ENCODE results near the gene MFSD2A. TPM values are rescaled to one million over a fixed set of nuclear protein-coding genes. Genes with fewer than 3 reads are reported as not detected.

MFSD2A gene
- total RNA-seq, 1 experiment from 2014 or later: 12.1 TPM

DNA sequence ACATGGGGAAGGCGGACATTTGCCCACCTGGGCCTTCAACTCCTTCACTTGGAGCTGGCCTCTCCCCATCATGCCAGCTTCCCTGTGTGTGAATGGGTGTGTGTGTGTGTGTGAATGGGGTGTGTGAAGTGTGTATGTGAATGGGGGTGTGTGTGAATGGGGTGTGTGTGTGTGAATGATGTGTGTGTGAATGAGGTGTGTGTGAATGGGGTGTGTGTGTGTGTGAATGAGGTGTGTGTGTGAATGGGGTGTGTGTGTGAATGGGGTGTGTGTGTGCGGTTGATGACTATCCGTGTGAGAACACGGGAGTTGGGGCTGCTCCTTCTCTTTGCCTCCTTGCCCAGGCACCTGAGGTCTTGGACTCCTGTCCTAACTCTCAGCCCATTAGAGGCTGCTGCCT lies 9.6 kb downstream of the MFSD2A start:
- Histone ChIP-seq H3K79me2 (ENCODE audit: low read length) (no peaks in the 10 kb centered on the region), H3K4me2 (ENCODE audit: low read length) (no peak overlapping the region), H2AFZ (ENCODE audit: low read length) (no peak overlapping the region), H3K27me3 (ENCODE audit: low read length) (no peaks in the 10 kb centered on the region), H3K36me3 (ENCODE audit: low read depth, low read length) (peaks cover 4% of the 10 kb centered on the region), H3K9me2 (replicated peaks; ENCODE audit: low read length) (no peaks in the 10 kb centered on the region), H3K9me3 (ENCODE audit: low read length) (no peaks in the 10 kb centered on the region), H3K27ac (ENCODE audit: low read length) (no peak overlapping the region), H3F3A (ENCODE audit: low read length, unreplicated experiment) (no peaks in the 10 kb centered on the region), H3K4me1 (ENCODE audit: insufficient read depth, low read length) (no peaks in the 10 kb centered on the region), H3K4me3 (ENCODE audit: low read length) (no peak overlapping the region), H4K20me1 (ENCODE audit: low read length) (no peaks in the 10 kb centered on the region), H3K9ac (ENCODE audit: low read length) (no peak overlapping the region)
- ChIA-PET POLR2A (ENCODE audit: unreplicated experiment) (no interaction called here), CTCF (interaction anchor here (0.7 kb wide), 1 partner anchor 92 kb away, joined by 3 read pairs; no protein-coding TSS in a partner anchor)
- TF ChIP-seq EZH2 (IDR thresholded peaks at IDR 0.05; ENCODE audit: low read length, unreplicated experiment): no peak
- ATAC-seq: no peak
- intact Hi-C loops (cut with micrococcal nuclease): no loop called here
- BruUV-seq (replicated peaks): no TSS peak
- no peak for DNase-seq

DNA sequence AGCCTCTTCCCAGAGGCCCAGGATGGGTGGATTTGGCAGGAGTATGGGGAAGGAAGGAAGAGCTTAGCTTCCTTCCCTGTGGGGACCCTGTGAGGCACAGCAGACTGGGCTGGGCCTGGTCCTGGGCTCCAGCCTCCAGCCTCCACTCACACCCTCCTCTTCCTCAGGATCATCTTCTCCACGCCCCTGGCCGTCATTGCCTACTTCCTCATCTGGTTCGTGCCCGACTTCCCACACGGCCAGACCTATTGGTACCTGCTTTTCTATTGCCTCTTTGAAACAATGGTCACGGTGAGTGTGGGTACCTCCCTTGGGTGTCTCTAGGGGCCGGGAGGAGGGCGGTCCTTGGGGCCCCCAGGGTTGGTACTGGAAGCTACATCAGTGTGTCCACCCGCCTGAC lies 10.1 kb downstream of the MFSD2A start:
- Histone ChIP-seq H3K9ac (ENCODE audit: low read length) (no peak overlapping the region), H3K9me2 (replicated peaks; ENCODE audit: low read length) (no peaks in the 10 kb centered on the region), H3K79me2 (ENCODE audit: low read length) (no peaks in the 10 kb centered on the region), H3K36me3 (ENCODE audit: low read depth, low read length) (no peaks in the 10 kb centered on the region; the same call in none of the 2 replicates), H3K9me3 (ENCODE audit: low read length) (no peaks in the 10 kb centered on the region), H3K27me3 (ENCODE audit: low read length) (no peaks in the 10 kb centered on the region), H2AFZ (ENCODE audit: low read length) (no peak overlapping the region), H3K4me3 (ENCODE audit: low read length) (no peak overlapping the region), H3F3A (ENCODE audit: low read length, unreplicated experiment) (no peaks in the 10 kb centered on the region), H4K20me1 (ENCODE audit: low read length) (no peaks in the 10 kb centered on the region), H3K4me2 (ENCODE audit: low read length) (no peak overlapping the region), H3K4me1 (ENCODE audit: insufficient read depth, low read length) (no peaks in the 10 kb centered on the region), H3K27ac (ENCODE audit: low read length) (no peak overlapping the region)
- TF ChIP-seq EZH2 (IDR thresholded peaks at IDR 0.05; ENCODE audit: low read length, unreplicated experiment): no peak
- no peak for TF ChIP-seq EZH2phosphoT487 (IDR thresholded peaks at IDR 0.05; ENCODE audit: borderline replicate concordance, low read length)
- TF ChIP-seq, protein P1, sequence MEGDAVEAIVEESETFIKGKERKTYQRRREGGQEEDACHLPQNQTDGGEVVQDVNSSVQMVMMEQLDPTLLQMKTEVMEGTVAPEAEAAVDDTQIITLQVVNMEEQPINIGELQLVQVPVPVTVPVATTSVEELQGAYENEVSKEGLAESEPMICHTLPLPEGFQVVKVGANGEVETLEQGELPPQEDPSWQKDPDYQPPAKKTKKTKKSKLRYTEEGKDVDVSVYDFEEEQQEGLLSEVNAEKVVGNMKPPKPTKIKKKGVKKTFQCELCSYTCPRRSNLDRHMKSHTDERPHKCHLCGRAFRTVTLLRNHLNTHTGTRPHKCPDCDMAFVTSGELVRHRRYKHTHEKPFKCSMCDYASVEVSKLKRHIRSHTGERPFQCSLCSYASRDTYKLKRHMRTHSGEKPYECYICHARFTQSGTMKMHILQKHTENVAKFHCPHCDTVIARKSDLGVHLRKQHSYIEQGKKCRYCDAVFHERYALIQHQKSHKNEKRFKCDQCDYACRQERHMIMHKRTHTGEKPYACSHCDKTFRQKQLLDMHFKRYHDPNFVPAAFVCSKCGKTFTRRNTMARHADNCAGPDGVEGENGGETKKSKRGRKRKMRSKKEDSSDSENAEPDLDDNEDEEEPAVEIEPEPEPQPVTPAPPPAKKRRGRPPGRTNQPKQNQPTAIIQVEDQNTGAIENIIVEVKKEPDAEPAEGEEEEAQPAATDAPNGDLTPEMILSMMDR (conservative IDR thresholded peaks at IDR 0.05; ENCODE audit: low read depth, low read length): no peak
- intact Hi-C loops (cut with micrococcal nuclease): no loop called here
- POLR2A ChIA-PET (ENCODE audit: unreplicated experiment): no interaction called here
- ATAC-seq: no peak
- no peak for DNase-seq
- CTCF ChIA-PET: no interaction called here
- BruUV-seq (replicated peaks): no TSS peak

DNA sequence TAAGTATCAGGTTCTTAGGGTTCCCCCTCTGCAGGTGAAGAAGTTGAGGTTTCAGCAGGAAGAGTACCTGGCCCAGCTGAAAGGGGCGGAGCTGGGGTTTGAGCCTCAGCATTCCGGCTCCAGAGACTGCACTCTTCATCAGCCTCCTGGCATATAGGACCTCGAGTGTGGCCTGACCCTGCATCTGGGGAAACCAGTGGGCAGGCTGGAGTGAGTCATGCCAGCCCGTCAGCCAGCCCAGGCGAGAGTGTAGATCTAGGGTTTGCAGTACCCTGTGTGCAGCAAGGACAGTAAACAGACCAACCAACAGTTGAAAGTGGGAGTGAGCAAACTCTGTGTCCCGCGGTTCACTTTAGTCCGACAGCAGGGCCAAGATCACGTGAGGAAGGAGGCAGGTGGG lies 14.1 kb downstream of the MFSD2A start:
- Histone ChIP-seq H3K4me3 (ENCODE audit: low read length) (no peak overlapping the region), H3K79me2 (ENCODE audit: low read length) (no peaks in the 10 kb centered on the region), H3K9ac (ENCODE audit: low read length) (no peak overlapping the region), H4K20me1 (ENCODE audit: low read length) (no peaks in the 10 kb centered on the region), H3K9me2 (replicated peaks; ENCODE audit: low read length) (no peaks in the 10 kb centered on the region), H3K27me3 (ENCODE audit: low read length) (no peaks in the 10 kb centered on the region), H2AFZ (ENCODE audit: low read length) (no peak overlapping the region), H3K4me1 (ENCODE audit: insufficient read depth, low read length) (no peaks in the 10 kb centered on the region), H3K4me2 (ENCODE audit: low read length) (no peak overlapping the region), H3K27ac (ENCODE audit: low read length) (no peak overlapping the region), H3K9me3 (ENCODE audit: low read length) (no peaks in the 10 kb centered on the region), H3F3A (ENCODE audit: low read length, unreplicated experiment) (no peaks in the 10 kb centered on the region), H3K36me3 (ENCODE audit: low read depth, low read length) (no peaks in the 10 kb centered on the region; the same call in none of the 2 replicates)
- intact Hi-C loops (cut with micrococcal nuclease): no loop called here
- TF ChIP-seq, protein P1 (conservative IDR thresholded peaks at IDR 0.05; ENCODE audit: low read depth, low read length): no peak
- no peak for TF ChIP-seq EZH2phosphoT487 (IDR thresholded peaks at IDR 0.05; ENCODE audit: borderline replicate concordance, low read length)
- TF ChIP-seq EZH2 (IDR thresholded peaks at IDR 0.05; ENCODE audit: low read length, unreplicated experiment): no peak
- ChIA-PET POLR2A (ENCODE audit: unreplicated experiment) (interaction anchor here (0.5 kb wide), 1 partner anchor 118 kb away, joined by 3 read pairs; no protein-coding TSS in a partner anchor), CTCF (no interaction called here)
- DNase-seq (no peak), ATAC-seq (no peak)
- BruUV-seq (replicated peaks): no TSS peak

Measured in PC-3 (cell line).